ENCODE data around the gene LIPA.

LIPA gene

GRCh38 chr10:89294721-89295239, 43.2 kb upstream of the LIPA start:
- no peak overlapping the region for H3K27ac ChIP-seq
- TF ChIP-seq, protein P1, sequence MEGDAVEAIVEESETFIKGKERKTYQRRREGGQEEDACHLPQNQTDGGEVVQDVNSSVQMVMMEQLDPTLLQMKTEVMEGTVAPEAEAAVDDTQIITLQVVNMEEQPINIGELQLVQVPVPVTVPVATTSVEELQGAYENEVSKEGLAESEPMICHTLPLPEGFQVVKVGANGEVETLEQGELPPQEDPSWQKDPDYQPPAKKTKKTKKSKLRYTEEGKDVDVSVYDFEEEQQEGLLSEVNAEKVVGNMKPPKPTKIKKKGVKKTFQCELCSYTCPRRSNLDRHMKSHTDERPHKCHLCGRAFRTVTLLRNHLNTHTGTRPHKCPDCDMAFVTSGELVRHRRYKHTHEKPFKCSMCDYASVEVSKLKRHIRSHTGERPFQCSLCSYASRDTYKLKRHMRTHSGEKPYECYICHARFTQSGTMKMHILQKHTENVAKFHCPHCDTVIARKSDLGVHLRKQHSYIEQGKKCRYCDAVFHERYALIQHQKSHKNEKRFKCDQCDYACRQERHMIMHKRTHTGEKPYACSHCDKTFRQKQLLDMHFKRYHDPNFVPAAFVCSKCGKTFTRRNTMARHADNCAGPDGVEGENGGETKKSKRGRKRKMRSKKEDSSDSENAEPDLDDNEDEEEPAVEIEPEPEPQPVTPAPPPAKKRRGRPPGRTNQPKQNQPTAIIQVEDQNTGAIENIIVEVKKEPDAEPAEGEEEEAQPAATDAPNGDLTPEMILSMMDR (conservative IDR thresholded peaks at IDR 0.05): no peak

DNA sequence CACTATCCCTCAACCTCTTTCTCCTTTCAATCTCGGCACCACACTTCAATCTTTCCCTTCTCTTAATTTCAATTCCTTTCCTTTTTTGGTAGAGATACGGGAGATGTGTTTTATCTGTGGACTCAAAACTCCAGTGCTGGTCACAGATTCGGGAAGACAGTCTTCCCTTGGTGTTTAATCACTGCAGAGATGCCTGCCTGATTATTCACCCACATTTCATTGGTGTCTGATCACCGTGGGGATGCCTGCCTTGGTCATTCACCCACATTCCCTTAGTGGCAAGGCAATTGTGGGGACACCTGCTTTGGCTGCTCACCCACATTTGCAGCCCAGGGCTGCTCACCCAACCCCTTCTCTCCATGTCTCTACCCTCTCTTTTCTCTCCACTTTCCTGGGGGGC, 33.7 kb upstream of the LIPA start:
- peak overlapping the region; percentile 93 for H3K27ac ChIP-seq

- peak overlapping the region; percentile 93 for H3K27ac ChIP-seq
Observed at GRCh38 chr10:89284711-89285110, 33.1 kb upstream of the LIPA start.

- TF ChIP-seq, protein P1 (conservative IDR thresholded peaks at IDR 0.05): no peak
- H3K27ac ChIP-seq: peak overlapping the region; percentile 93
Observed at GRCh38 chr10:89283936-89284475, 32.4 kb upstream of the LIPA start.

GRCh38 chr10:89283025-89283935, 31.7 kb upstream of the LIPA start:
- TF ChIP-seq, protein P1 (conservative IDR thresholded peaks at IDR 0.05): no peak; the same call in 1 of the 2 replicates
- peak overlapping the region; percentile 93 for H3K27ac ChIP-seq

GRCh38 chr10:89281606-89282395, 30.2 kb upstream of the LIPA start:
- peak overlapping the region; percentile 93 for H3K27ac ChIP-seq
- TF ChIP-seq, protein P1 (conservative IDR thresholded peaks at IDR 0.05): no peak

- TF ChIP-seq, protein P1 (conservative IDR thresholded peaks at IDR 0.05): no peak
- H3K27ac ChIP-seq: no peak overlapping the region
Observed at GRCh38 chr10:89280508-89280907, 28.9 kb upstream of the LIPA start.

DNA sequence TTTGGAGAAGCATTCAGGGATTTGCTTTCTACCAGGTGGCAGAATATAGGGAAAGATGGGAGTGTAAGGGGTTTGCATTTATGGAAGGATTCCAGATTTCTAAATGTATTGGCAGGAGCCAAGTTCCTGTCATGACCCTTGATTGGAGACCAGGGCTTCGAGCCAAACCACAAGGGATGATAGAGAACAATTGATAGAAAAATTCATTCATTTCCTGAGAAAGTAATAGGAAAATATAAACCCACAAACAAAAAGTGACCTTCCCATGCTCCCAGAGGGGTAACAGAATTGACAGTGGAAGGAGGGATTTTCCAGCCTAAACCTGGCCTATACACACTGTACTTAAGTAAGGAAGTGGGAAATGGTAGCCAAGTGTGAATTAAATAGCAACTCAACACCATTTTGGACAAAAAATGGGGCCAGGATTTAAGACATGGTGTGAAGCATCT, 27.9 kb upstream of the LIPA start:
- TF ChIP-seq, protein P1 (conservative IDR thresholded peaks at IDR 0.05): no peak
- no peak overlapping the region for H3K27ac ChIP-seq
